H1 (cell line): ENCODE results near the gene BSPRY. TPM values are rescaled to one million over a fixed set of nuclear protein-coding genes. Genes with fewer than 3 reads are reported as not detected.

Source experiments
- HDAC2 ChIP-seq, 2 experiments: fragments of 300-600 bp in 1 of 2; sonication (generic) in 1 of 2; IDR thresholded peaks; 2 replicates each; pipeline ENCODE4 v1.6.1; 2011 to 2012; ENCODE audit warnings: low read depth in 2 of 2, low read length in 2 of 2, mild to moderate bottlenecking in 2 of 2, moderate library complexity in 2 of 2, borderline replicate concordance in 1 of 2, inconsistent platforms in 1 of 2
- polyA plus RNA-seq, 7 experiments: library from polyadenylated mRNA; depleted of rRNA in 3 of 7; stranded (reverse) in 5 of 7; unstranded in 2 of 7; fragments of >200 nt in 5 of 7; fragments of 200-250 nt in 2 of 7; gene quantifications; 1 replicate in 5 of 7; 2 replicates in 1 of 7; 4 replicates in 1 of 7; pipeline versions ENCODE4 v1.2.1 to v1.2.3, GENCODE V29; 2011 to 2013; ENCODE audit warnings: missing spikeins in 2 of 7, mixed read lengths in 2 of 7
- total RNA-seq: library from RNA; stranded (reverse); fragmentation: NEBNext Ultra II Directional; extraction: Animal tissue kit (Norgen Biotek cat#: 25700); gene quantifications from 2 replicates; pipeline ENCODE4 v1.2.1, GENCODE V29; 2021

Gene BSPRY
- total and polyA plus RNA-seq, 2 of the 8 experiments (the other 6 are each of a cell fraction or from before 2014, with no cell fraction given): 5.5 to 10.9 TPM

- TF ChIP-seq HDAC2 (IDR thresholded peaks at IDR 0.05; ENCODE audit: borderline replicate concordance in 1 of 2, low read depth in 2 of 2, low read length in 2 of 2): no peak
- TF ChIP-seq, all 59 proteins: peak for 0
These were observed 38.4 kb downstream of the BSPRY start (continued) for GRCh38 chr9:113387560-113388230.
